Panc1 (cell line): ENCODE data around the gene STX2.

Source experiments
- POLR2AphosphoS5 ChIP-seq: IDR thresholded peaks from 2 replicates; pipeline ENCODE4 v1.6.1; 2012; ENCODE audit warnings: mild to moderate bottlenecking, low read depth, low read length, moderate library complexity
- REST ChIP-seq, 2 experiments: IDR thresholded peaks; 2 replicates each; pipeline ENCODE4 v1.6.1; 2011 to 2012; ENCODE audit warnings: low read depth in 2 of 2, control low read depth in 1 of 2, low read length in 1 of 2, mild to moderate bottlenecking in 1 of 2, moderate library complexity in 1 of 2; ENCODE audit not compliant: insufficient read depth in 1 of 2
- SIN3A ChIP-seq: IDR thresholded peaks from 2 replicates; pipeline ENCODE4 v1.6.1; 2012; ENCODE audit warnings: low read depth, mild to moderate bottlenecking, low read length, moderate library complexity, borderline replicate concordance; ENCODE audit not compliant: insufficient read depth
- TCF7L2 ChIP-seq: IDR thresholded peaks from 2 replicates; pipeline ENCODE4 v1.6.1; 2011; ENCODE audit warnings: mild to moderate bottlenecking, low read depth, low read length, inconsistent platforms
- TF ChIP-seq, protein P1 (sequence below): fragments of 450-650 bp; IDR thresholded peaks from 2 replicates; pipeline ENCODE4 v1.5.1; 2017; ENCODE audit warnings: mild to moderate bottlenecking

DNA sequence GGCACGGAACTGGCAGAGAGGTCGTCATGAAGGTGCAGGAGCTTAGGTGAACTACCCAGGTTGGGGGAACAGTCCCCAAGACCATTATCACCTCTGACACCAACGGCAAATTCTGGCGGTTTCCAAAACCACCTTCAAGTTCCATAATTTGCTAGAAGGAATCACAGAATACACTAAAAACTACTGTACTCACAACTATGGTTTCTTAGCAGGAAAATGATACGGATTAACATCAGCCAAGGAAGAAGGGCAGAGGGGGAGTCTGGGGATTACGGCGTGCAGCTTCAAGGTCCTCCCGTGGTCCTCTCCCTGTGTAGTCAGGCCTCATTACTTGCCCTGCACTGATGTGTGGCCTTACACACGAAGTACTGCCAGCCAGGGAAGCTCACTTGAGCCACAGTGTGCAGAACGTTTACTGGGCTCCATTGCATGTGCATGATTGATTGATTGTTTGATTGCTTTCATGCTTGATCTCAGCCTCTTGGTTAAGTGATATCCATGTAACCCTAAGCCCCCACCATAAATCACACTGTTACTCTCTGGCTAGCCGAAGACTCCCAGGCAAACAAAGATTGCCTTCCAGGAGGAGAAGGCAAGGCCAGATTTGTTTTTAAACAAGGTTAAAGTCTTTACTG is 837 bp upstream of the STX2 start:
- TF ChIP-seq, protein P1, sequence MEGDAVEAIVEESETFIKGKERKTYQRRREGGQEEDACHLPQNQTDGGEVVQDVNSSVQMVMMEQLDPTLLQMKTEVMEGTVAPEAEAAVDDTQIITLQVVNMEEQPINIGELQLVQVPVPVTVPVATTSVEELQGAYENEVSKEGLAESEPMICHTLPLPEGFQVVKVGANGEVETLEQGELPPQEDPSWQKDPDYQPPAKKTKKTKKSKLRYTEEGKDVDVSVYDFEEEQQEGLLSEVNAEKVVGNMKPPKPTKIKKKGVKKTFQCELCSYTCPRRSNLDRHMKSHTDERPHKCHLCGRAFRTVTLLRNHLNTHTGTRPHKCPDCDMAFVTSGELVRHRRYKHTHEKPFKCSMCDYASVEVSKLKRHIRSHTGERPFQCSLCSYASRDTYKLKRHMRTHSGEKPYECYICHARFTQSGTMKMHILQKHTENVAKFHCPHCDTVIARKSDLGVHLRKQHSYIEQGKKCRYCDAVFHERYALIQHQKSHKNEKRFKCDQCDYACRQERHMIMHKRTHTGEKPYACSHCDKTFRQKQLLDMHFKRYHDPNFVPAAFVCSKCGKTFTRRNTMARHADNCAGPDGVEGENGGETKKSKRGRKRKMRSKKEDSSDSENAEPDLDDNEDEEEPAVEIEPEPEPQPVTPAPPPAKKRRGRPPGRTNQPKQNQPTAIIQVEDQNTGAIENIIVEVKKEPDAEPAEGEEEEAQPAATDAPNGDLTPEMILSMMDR: no peak
- TF ChIP-seq POLR2AphosphoS5: no peak
- TF ChIP-seq SIN3A: no peak
- no peak for TF ChIP-seq REST (IDR thresholded peaks at IDR 0.05; ENCODE audit: insufficient read depth in 1 of 2, low read depth in 2 of 2, low read length in 1 of 2)
- TF ChIP-seq TCF7L2: no peak
